ENCODE measurements around the gene USP17L12. TPM values are rescaled to one million over a fixed set of nuclear protein-coding genes. Genes with fewer than 3 reads are reported as not detected.
"Not testable (repeated sequence)": the region's sequence is repeated elsewhere in the genome, so short reads cannot be mapped to it uniquely, and the experiment has no call there.

The USP17L12 gene, protein sequence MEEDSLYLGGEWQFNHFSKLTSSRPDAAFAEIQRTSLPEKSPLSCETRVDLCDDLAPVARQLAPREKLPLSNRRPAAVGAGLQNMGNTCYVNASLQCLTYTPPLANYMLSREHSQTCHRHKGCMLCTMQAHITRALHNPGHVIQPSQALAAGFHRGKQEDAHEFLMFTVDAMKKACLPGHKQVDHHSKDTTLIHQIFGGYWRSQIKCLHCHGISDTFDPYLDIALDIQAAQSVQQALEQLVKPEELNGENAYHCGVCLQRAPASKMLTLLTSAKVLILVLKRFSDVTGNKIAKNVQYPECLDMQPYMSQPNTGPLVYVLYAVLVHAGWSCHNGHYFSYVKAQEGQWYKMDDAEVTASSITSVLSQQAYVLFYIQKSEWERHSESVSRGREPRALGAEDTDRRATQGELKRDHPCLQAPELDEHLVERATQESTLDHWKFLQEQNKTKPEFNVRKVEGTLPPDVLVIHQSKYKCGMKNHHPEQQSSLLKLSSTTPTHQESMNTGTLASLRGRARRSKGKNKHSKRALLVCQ
- total RNA-seq: not detected

DNA sequence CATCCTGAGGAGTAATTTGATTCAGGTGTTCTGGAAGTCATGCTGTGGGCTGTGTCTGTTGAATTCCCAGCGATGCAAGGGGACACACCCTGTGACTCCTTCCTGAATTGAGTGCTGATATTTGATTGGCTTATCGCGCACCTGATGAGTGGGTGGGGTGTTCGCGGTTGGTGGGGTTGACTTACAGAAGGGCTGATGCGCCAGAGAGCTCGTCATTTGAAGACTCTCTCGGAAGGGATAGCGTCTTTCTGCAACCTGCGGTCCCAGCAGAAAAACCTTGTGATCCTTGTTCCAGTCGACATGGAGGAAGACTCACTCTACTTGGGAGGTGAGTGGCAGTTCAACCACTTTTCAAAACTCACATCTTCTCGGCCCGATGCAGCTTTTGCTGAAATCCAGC is at the start of gene USP17L12:
Gene USP17L12 (plus strand): TSS at position 301 of the 400 bp plus-strand sequence. CDS start 0 bp downstream, at position 301.
- H3K27ac ChIP-seq; H3K4me3 ChIP-seq; H3K4me1 ChIP-seq (replicated peaks); intact Hi-C loops (cut with DNase I); DNase-seq (ENCODE audit: low spot score); H3K27me3 ChIP-seq (replicated peaks; ENCODE audit: insufficient read depth); H3K36me3 ChIP-seq; H3K9me3 ChIP-seq: not testable (repeated sequence)
- no CpG with 5 or more reads among the region's 13 CpGs for WGBS

DNA sequence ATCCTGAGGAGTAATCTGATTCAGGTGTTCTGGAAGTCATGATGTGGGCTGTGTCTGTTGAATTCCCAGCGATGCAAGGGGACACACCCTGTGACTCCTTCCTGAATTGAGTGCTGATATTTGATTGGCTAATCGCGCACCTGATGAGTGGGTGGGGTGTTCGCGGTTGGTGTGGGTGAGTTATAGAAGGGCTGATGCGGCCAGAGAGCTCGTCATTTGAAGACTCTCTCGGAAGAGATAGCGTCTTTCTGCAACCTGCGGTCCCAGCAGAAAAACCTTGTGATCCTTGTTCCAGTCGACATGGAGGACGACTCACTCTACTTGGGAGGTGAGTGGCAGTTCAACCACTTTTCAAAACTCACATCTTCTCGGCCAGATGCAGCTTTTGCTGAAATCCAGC is 9.6 kb upstream of the USP17L12 start, which contains the start of gene USP17L10:
Gene USP17L10 (plus strand): TSS at position 301 of the 400 bp plus-strand sequence. CDS start 0 bp downstream, at position 301.
- DNase-seq (ENCODE audit: low spot score); H3K27me3 ChIP-seq (replicated peaks; ENCODE audit: insufficient read depth); intact Hi-C loops (cut with DNase I); H3K4me1 ChIP-seq (replicated peaks); H3K36me3 ChIP-seq; H3K9me3 ChIP-seq; H3K4me3 ChIP-seq; H3K27ac ChIP-seq: not testable (repeated sequence)
- WGBS: no CpG with 5 or more reads among the region's 13 CpGs

DNA sequence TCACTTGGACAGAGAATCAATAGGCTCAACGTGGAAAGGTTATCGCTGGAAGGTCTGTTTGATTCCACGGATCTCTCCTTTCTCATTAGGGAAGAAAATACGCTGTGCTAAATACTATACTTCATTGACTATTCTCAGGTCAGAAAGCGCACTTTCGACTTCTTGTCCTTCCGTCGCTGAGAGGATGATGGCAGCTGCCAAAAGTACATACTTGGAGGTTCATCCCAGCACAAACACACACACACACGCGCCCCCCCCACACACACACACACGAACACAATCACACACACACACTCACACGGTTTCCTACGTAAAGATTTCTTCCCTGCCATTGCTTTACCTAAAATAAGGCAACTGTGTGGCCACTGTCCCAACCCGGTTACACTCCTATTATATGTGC is 5.3 kb upstream of the USP17L12 start:
- H3K4me3 ChIP-seq; H3K27ac ChIP-seq; H3K27me3 ChIP-seq (replicated peaks; ENCODE audit: insufficient read depth); intact Hi-C loops (cut with DNase I); H3K36me3 ChIP-seq; H3K9me3 ChIP-seq; H3K4me1 ChIP-seq (replicated peaks): not testable (repeated sequence)
- whole genome bisulfite sequencing: 76% methylated on average over 9 of the region's 14 CpGs
- DNase-seq (ENCODE audit: low spot score): peak; percentile 2

DNA sequence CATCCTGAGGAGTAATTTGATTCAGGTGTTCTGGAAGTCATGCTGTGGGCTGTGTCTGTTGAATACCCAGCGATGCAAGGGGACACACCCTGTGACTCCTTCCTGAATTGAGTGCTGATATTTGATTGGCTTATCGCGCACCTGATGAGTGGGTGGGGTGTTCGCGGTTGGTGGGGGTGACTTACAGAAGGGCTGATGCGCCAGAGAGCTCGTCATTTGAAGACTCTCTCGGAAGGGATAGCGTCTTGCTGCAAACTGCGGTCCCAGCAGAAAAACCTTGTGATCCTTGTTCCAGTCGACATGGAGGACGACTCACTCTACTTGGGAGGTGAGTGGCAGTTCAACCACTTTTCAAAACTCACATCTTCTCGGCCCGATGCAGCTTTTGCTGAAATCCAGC is 4.8 kb upstream of the USP17L12 start, which contains the start of gene USP17L11:
Gene USP17L11 (plus strand): TSS at position 301 of the 400 bp plus-strand sequence. CDS start 0 bp downstream, at position 301.
- H3K36me3 ChIP-seq; H3K4me3 ChIP-seq; H3K4me1 ChIP-seq (replicated peaks); H3K27me3 ChIP-seq (replicated peaks; ENCODE audit: insufficient read depth); H3K9me3 ChIP-seq; intact Hi-C loops (cut with DNase I); DNase-seq (ENCODE audit: low spot score); H3K27ac ChIP-seq: not testable (repeated sequence)
- WGBS: no CpG with 5 or more reads among the region's 14 CpGs

DNA sequence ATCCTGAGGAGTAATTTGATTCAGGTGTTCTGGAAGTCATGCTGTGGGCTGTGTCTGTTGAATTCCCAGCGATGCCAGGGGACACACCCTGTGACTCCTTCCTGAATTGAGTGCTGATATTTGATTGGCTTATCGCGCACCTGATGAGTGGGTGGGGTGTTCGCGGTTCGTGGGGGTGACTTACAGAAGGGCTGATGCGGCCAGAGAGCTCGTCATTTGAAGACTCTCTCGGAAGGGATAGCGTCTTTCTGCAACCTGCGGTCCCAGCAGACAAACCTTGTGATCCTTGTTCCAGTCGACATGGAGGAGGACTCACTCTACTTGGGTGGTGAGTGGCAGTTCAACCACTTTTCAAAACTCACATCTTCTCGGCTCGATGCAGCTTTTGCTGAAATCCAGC is 4.6 kb downstream of the USP17L12 start, which contains the start of gene USP17L13:
Gene USP17L13 (plus strand): TSS at position 301 of the 400 bp plus-strand sequence. CDS start 0 bp downstream, at position 301.
- DNase-seq (ENCODE audit: low spot score); intact Hi-C loops (cut with DNase I); H3K36me3 ChIP-seq: not testable (repeated sequence)

DNA sequence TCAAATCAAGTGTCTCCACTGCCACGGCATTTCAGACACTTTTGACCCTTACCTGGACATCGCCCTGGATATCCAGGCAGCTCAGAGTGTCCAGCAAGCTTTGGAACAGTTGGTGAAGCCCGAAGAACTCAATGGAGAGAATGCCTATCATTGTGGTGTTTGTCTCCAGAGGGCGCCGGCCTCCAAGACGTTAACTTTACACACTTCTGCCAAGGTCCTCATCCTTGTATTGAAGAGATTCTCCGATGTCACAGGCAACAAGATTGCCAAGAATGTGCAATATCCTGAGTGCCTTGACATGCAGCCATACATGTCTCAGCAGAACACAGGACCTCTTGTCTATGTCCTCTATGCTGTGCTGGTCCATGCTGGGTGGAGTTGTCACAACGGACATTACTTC is 10.3 kb downstream of the USP17L12 start:
- DNase-seq (ENCODE audit: low spot score): peak; percentile 2
- 92% methylated on average over 5 of the region's 8 CpGs for WGBS
- H3K27ac ChIP-seq; intact Hi-C loops (cut with DNase I); H3K4me1 ChIP-seq (replicated peaks); H3K9me3 ChIP-seq; H3K36me3 ChIP-seq; H3K4me3 ChIP-seq; H3K27me3 ChIP-seq (replicated peaks; ENCODE audit: insufficient read depth): not testable (repeated sequence)

More for the DNA sequence above, 4.6 kb downstream of the USP17L12 start, which contains the start of gene USP17L13:
- not testable (repeated sequence) for H3K27me3 ChIP-seq (replicated peaks; ENCODE audit: insufficient read depth); H3K27ac ChIP-seq; H3K4me1 ChIP-seq (replicated peaks); H3K9me3 ChIP-seq; H3K4me3 ChIP-seq
- WGBS: no CpG with 5 or more reads among the region's 14 CpGs

DNA sequence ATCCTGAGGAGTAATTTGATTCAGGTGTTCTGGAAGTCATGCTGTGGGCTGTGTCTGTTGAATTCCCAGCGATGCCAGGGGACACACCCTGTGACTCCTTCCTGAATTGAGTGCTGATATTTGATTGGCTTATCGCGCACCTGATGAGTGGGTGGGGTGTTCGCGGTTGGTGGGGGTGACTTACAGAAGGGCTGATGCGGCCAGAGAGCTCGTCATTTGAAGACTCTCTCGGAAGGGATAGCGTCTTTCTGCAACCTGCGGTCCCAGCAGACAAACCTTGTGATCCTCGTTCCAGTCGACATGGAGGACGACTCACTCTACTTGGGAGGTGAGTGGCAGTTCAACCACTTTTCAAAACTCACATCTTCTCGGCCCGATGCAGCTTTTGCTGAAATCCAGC is 14.1 kb downstream of the USP17L12 start, which contains the start of gene USP17L15:
Gene USP17L15 (plus strand): TSS at position 301 of the 400 bp plus-strand sequence. CDS start 0 bp downstream, at position 301.
- H3K9me3 ChIP-seq; intact Hi-C loops (cut with DNase I); H3K36me3 ChIP-seq; DNase-seq (ENCODE audit: low spot score); H3K4me3 ChIP-seq; H3K27ac ChIP-seq; H3K4me1 ChIP-seq (replicated peaks); H3K27me3 ChIP-seq (replicated peaks; ENCODE audit: insufficient read depth): not testable (repeated sequence)
- WGBS: no CpG with 5 or more reads among the region's 15 CpGs

DNA sequence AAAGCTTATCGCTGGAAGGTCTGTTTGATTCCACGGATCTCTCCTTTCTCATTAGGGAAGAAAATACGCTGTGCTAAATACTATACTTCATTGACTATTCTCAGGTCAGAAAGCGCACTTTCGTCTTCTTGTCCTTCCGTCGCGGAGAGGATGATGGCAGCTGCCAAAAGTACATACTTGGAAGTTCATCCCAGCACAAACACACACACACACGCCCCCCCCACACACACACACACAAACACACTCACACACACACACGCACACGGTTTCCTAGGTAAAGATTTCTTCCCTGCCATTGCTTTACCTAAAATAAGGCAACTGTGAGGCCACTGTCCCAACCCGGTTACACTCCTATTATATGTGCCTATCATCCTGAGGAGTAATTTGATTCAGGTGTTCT is 18.5 kb downstream of the USP17L12 start:
- DNase-seq (ENCODE audit: low spot score); H3K4me3 ChIP-seq; intact Hi-C loops (cut with DNase I); H3K9me3 ChIP-seq; H3K27me3 ChIP-seq (replicated peaks; ENCODE audit: insufficient read depth); H3K36me3 ChIP-seq; H3K4me1 ChIP-seq (replicated peaks); H3K27ac ChIP-seq: not testable (repeated sequence)
- no CpG with 5 or more reads among the region's 12 CpGs for WGBS

DNA sequence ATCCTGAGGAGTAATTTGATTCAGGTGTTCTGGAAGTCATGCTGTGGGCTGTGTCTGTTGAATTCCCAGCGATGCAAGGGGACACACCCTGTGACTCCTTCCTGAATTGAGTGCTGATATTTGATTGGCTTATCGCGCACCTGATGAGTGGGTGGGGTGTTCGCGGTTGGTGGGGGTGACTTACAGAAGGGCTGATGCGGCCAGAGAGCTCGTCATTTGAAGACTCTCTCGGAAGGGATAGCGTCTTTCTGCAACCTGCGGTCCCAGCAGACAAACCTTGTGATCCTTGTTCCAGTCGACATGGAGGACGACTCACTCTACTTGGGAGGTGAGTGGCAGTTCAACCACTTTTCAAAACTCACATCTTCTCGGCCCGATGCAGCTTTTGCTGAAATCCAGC is 23.6 kb downstream of the USP17L12 start, which contains the start of gene USP17L17:
Gene USP17L17 (plus strand): TSS at position 301 of the 400 bp plus-strand sequence. CDS start 0 bp downstream, at position 301.
- intact Hi-C loops (cut with DNase I); H3K36me3 ChIP-seq; DNase-seq (ENCODE audit: low spot score); H3K9me3 ChIP-seq; H3K4me3 ChIP-seq; H3K27me3 ChIP-seq (replicated peaks; ENCODE audit: insufficient read depth); H3K4me1 ChIP-seq (replicated peaks); H3K27ac ChIP-seq: not testable (repeated sequence)
- 93% methylated on average over 14 of the region's 14 CpGs for WGBS

DNA sequence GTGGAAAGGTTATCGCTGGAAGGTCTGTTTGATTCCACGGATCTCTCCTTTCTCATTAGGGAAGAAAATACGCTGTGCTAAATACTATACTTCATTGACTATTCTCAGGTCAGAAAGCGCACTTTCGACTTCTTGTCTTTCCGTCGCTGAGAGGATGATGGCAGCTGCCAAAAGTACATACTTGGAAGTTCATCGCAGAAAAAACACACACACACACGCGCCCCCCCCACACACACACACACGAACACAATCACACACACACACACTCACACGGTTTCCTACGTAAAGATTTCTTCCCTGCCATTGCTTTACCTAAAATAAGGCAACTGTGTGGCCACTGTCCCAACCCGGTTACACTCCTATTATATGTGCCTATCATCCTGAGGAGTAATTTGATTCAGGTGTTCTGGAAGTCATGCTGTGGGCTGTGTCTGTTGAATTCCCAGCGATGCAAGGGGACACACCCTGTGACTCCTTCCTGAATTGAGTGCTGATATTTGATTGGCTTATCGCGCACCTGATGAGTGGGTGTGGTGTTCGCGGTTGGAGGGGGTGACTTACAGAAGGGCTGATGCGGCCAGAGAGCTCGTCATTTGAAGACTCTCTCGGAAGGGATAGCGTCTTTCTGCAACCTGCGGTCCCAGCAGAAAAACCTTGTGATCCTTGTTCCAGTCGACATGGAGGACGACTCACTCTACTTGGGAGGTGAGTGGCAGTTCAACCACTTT is 28.2 kb downstream of the USP17L12 start, which contains the start of gene USP17L18:
Gene USP17L18 (plus strand): TSS at position 678 of the 728 bp plus-strand sequence. CDS start 0 bp downstream, at position 678.
- WGBS: 95% methylated on average over 16 of the region's 26 CpGs
- H3K9me3 ChIP-seq; H3K27ac ChIP-seq; H3K36me3 ChIP-seq; H3K4me1 ChIP-seq (replicated peaks); H3K4me3 ChIP-seq; H3K27me3 ChIP-seq (replicated peaks; ENCODE audit: insufficient read depth); intact Hi-C loops (cut with DNase I): not testable (repeated sequence)
- peak; percentile 8 for DNase-seq (ENCODE audit: low spot score)

DNA sequence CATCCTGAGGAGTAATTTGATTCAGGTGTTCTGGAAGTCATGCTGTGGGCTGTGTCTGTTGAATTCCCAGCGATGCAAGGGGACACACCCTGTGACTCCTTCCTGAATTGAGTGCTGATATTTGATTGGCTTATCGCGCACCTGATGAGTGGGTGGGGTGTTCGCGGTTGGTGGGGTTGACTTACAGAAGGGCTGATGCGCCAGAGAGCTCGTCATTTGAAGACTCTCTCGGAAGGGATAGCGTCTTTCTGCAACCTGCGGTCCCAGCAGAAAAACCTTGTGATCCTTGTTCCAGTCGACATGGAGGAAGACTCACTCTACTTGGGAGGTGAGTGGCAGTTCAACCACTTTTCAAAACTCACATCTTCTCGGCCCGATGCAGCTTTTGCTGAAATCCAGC is 33.1 kb downstream of the USP17L12 start, which contains the start of gene USP17L19:
Gene USP17L19 (plus strand): TSS at position 301 of the 400 bp plus-strand sequence. CDS start 0 bp downstream, at position 301.
- intact Hi-C loops (cut with DNase I); H3K27ac ChIP-seq; H3K36me3 ChIP-seq; H3K4me3 ChIP-seq; H3K4me1 ChIP-seq (replicated peaks); DNase-seq (ENCODE audit: low spot score); H3K9me3 ChIP-seq; H3K27me3 ChIP-seq (replicated peaks; ENCODE audit: insufficient read depth): not testable (repeated sequence)
- WGBS: no CpG with 5 or more reads among the region's 13 CpGs
